Ishikawa (cell line): ENCODE measurements around the gene TRIM71.

Experiments used
- CEBPB ChIP-seq: IDR thresholded peaks from 2 replicates; pipeline ENCODE4 v1.6.1; 2012
- CREB1 ChIP-seq: IDR thresholded peaks from 2 replicates; pipeline ENCODE4 v1.6.1; 2012; ENCODE audit warnings: low read depth
- EGR1 ChIP-seq: IDR thresholded peaks from 2 replicates; pipeline ENCODE4 v1.6.1; 2012
- EP300 ChIP-seq: IDR thresholded peaks from 2 replicates; pipeline ENCODE4 v1.6.1; 2012; ENCODE audit warnings: borderline replicate concordance
- FOXM1 ChIP-seq: IDR thresholded peaks from 2 replicates; pipeline ENCODE4 v1.6.1; 2012; ENCODE audit warnings: low read depth, borderline replicate concordance
- MAX ChIP-seq: IDR thresholded peaks from 2 replicates; pipeline ENCODE4 v1.6.1; 2012
- NFIC ChIP-seq: IDR thresholded peaks from 2 replicates; pipeline ENCODE4 v1.6.1; 2012
- RAD21 ChIP-seq: IDR thresholded peaks from 2 replicates; pipeline ENCODE4 v1.6.1; 2012; ENCODE audit warnings: low read depth
- REST ChIP-seq: IDR thresholded peaks from 2 replicates; pipeline ENCODE4 v1.6.1; 2012; ENCODE audit warnings: low read depth, mild to moderate bottlenecking
- TAF1 ChIP-seq: IDR thresholded peaks from 2 replicates; pipeline ENCODE4 v1.6.1; 2012; ENCODE audit warnings: low read depth, mild to moderate bottlenecking
- TCF12 ChIP-seq: IDR thresholded peaks from 2 replicates; pipeline ENCODE4 v1.6.1; 2012; ENCODE audit warnings: low read depth
- TEAD4 ChIP-seq: IDR thresholded peaks from 2 replicates; pipeline ENCODE4 v1.6.1; 2012
- USF1 ChIP-seq: IDR thresholded peaks from 2 replicates; pipeline ENCODE4 v1.6.1; 2012
- YY1 ChIP-seq: IDR thresholded peaks from 2 replicates; pipeline ENCODE4 v1.6.1; 2012; ENCODE audit warnings: low read depth
- ZBTB7A ChIP-seq: IDR thresholded peaks from 2 replicates; pipeline ENCODE4 v1.6.1; 2012; ENCODE audit warnings: low read depth

The TRIM71 gene

GRCh38 chr3:32865383-32865782 is 47.6 kb downstream of the TRIM71 start:
- TF ChIP-seq MAX (no peak), TCF12 (no peak), RAD21 (no peak), FOXM1 (no peak), EGR1 (no peak), TEAD4 (no peak), NFIC (no peak), CREB1 (no peak), ZBTB7A (no peak), YY1 (no peak), TAF1 (no peak), REST (no peak)

- no peak for TF ChIP-seq TAF1
- TF ChIP-seq CEBPB = no peak
- TF ChIP-seq NFIC = no peak
- TF ChIP-seq TCF12 = no peak
- no peak for TF ChIP-seq EGR1
- TF ChIP-seq RAD21 = no peak
- no peak for TF ChIP-seq CREB1
- no peak for TF ChIP-seq FOXM1
- no peak for TF ChIP-seq ZBTB7A
- TF ChIP-seq MAX = no peak
- no peak for TF ChIP-seq YY1
- TF ChIP-seq EP300 = no peak
- TF ChIP-seq USF1 = no peak
- no peak for TF ChIP-seq TEAD4
- TF ChIP-seq REST = no peak
These were observed 48.7 kb downstream of the TRIM71 start for GRCh38 chr3:32866533-32866932.

- no peak for TF ChIP-seq TCF12
- no peak for TF ChIP-seq ZBTB7A
- TF ChIP-seq TAF1 = no peak
- TF ChIP-seq MAX = no peak
- no peak for TF ChIP-seq NFIC
- TF ChIP-seq TEAD4 = no peak
- no peak for TF ChIP-seq CEBPB
These were observed 50.2 kb downstream of the TRIM71 start for GRCh38 chr3:32867954-32868353.

GRCh38 chr3:32868719-32869512 is 51.1 kb downstream of the TRIM71 start:
- TF ChIP-seq FOXM1 (no peak), YY1 (no peak), RAD21 (no peak), MAX (no peak), TEAD4 (no peak), USF1 (no peak), REST (no peak), CREB1 (no peak), CEBPB (no peak)
